HG03060 (cell line): ENCODE results near the gene OR6N2.

Experiments used
- ATAC-seq: cut with Tn5 transposase; IDR thresholded peaks from one replicate; pipeline ENCODE4 v1.9.1; 2021; ENCODE audit warnings: low read depth, moderate number of reproducible peaks; ENCODE audit not compliant: unreplicated experiment

OR6N2 gene

DNA sequence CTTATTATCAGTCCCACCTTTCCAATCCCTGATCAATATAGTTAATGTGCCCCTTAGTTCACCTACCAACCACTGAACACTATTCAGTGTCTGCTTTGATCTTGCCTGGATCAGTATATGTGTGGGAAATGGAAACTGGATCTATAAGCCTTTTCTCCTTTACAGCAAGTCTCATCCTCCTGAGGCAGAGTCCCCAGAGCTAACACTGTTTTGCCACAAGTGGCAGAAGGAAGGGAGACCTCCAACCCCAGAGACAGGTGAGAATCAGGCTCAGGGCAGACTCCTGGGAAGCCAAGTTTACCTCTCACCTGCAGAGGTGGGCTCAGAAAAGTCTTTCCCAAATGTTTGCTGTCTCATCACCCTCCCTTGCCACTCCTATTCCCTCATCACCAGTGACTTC lies at the start of gene OR6N2:
Gene OR6N2 (minus strand): TSS at position 101 of the 400 bp plus-strand sequence. CDS start 3,569 bp downstream, outside the sequence.
- no peak for ATAC-seq

GRCh38 chr1:158830074-158830677 lies 49.2 kb upstream of the OR6N2 start:
- ATAC-seq = no peak

- ATAC-seq = no peak
Observed at GRCh38 chr1:158821723-158822122, 40.7 kb upstream of the OR6N2 start.

- peak; percentile 88 for ATAC-seq
Observed at GRCh38 chr1:158819461-158820443, 38.7 kb upstream of the OR6N2 start.

DNA sequence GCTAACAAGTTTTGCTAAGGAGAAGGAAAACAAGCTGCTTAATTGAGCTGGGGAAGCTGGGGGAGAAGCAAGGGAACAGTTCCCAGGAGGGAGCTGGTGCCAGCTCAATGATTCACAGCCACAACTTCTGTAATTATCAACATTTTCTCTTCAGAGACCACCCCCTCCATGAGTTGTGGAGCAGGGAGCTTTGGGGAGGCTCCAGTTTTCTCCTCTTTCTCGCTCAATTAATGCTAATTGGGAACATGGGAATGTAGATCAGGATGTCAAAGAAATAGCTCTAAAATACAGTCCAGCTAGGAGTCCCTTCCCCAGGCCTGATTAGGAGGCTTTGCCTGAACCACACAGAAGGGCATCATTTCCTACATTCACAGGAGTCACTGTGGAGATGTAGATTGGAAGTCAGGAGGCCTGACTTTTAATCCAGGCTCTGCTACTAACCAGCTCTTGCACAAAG lies 38.0 kb upstream of the OR6N2 start:
- ATAC-seq = no peak

DNA sequence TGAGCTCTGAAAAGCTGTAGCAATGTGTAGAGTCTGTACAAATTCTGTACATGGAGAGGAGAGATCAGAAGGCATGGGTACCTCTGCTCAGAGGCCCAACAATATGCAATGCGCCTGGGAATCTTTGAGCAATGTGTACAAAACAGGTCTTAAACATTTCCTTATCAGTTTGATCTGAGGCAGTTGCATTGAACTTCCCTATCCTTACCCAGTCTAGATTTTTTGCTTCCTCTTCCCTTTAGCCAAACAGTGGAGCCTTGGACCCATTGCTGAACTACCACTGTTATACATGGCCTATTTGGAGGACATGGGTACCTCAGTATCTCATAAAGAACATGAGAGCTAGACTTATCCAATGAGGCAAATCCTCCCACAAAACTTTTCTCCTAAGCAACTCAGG lies 37.6 kb upstream of the OR6N2 start:
- ATAC-seq = no peak

DNA sequence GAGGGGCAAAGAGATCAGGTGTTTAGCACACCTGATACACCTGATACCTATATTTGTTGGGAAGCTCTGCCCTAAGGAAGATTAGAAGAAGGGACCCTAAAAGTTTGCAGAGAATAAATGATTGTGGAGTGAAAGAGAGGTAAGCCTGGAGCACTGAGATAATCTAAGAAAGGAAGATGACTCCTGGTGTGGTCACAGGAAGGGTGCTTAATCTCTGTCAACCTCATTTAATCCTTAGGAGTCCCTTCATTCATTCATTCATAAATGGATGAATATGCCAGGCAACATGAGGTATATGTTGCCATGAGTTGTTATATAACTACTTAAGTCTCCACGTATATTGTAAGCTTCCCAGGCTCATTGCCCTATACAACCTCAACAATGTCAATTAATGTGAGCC lies 34.0 kb upstream of the OR6N2 start:
- no peak for ATAC-seq

DNA sequence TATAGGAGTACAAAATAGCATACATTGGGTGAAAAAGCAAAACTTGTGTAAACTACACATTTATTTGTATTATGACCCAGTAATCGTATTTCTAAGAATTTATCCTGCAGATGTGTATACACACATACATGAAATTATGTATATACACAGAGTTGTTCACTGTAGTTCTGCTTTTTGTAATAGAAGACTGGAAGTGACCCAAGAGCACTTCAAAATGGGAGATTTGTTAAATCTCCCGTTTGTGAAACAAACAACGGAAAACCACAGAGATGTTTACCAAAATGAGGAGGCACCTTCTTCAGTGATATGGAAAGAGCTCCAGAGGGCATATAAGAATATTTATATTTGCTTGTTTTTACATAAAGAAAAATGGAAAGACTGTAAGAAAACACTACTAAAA lies 32.2 kb upstream of the OR6N2 start:
- no peak for ATAC-seq

DNA sequence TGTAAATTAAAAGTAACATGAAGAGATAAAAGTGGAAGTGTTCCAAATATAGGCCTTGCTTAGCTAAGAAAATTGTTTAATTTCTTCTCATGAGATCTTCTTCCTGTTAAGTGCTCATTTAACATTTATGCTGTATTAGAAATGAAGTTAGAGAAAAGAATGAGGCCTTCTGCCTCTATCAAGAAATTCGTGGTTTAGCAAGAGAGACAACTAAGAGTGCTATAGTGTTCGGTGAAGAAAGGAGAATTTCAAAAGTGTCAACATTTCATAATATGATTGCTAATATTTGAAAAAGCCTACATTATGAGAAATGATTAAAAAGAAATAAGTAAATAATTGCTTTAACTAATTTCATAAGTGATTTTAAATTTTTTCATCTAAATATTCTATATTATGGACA lies 31.3 kb upstream of the OR6N2 start:
- ATAC-seq = no peak

GRCh38 chr1:158810311-158810710 lies 29.3 kb upstream of the OR6N2 start:
- ATAC-seq = no peak

GRCh38 chr1:158809862-158810261 lies 28.9 kb upstream of the OR6N2 start:
- no peak for ATAC-seq

GRCh38 chr1:158809256-158809655 lies 28.3 kb upstream of the OR6N2 start:
- ATAC-seq = no peak

DNA sequence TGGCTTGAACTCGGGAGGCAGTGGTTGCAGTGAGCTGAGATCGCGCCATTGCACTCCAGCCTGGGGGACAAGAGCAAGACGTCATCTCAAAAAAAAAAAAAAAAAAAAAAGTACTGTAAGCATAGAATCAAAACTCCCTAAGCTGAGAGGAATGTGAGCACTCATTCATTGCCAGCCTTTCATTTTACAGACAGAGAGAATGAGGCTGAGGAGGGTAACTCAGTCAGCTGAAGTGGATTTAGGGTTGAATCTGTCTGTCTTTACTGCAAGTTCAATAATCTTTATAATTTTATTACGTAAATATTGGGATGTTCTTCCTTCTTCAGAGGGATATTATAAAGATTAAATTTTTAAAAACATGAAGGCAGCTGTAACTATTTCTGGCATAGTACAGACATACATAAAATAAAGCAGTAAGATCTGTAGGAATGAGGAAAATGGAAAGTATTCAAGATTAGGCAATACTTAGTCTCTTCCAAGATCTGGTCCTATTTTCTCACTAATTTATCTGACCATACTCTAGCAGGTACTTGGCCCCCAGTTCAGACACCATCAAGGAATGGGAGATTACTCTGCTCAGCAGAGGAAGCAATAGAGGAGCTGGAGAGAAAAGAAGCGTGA lies 26.0 kb upstream of the OR6N2 start:
- ATAC-seq = no peak

GRCh38 chr1:158803678-158804077 lies 22.7 kb upstream of the OR6N2 start:
- ATAC-seq = no peak

GRCh38 chr1:158801396-158801795 lies 20.4 kb upstream of the OR6N2 start:
- ATAC-seq = no peak

DNA sequence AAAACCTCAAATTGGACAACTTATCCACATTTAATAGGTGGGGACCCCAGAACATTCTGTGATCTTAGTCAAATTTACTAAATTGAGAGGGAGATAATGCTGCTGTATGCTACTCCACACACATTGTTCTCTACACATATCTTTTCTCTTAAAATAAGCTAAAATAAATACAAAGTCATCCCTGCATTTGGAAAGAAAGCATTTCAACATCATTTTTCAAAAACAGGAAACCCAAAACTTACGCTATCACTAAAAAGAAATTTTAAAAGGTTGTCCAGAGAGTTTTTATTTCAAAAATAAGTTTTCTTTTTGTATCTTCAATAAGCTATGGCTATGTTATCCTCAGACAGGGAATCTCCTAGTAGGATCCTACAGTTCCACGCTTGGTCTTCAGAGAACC lies 19.5 kb upstream of the OR6N2 start:
- ATAC-seq = no peak

- ATAC-seq = no peak
Observed at GRCh38 chr1:158799689-158800088, 18.7 kb upstream of the OR6N2 start.

DNA sequence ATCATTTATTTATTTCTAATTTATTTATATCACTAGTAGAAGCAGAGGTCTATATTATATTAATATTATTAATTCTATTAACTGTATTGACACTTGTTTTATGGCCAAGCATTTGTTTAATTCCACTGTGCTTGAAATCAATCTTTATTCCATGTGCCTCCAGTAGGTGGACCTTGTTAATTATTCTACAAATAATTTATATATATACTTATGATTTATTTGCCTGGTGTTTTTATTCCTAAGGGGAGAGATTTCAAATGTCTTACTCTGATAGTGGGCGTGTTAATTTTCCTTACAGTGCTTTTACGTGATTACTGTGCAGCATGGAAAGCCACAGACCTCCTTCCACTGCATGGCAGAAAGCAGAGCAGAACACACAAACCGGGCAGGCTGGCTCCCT lies 17.5 kb upstream of the OR6N2 start:
- no peak for ATAC-seq

- ATAC-seq = no peak
Observed at GRCh38 chr1:158794247-158794646, 13.2 kb upstream of the OR6N2 start.

DNA sequence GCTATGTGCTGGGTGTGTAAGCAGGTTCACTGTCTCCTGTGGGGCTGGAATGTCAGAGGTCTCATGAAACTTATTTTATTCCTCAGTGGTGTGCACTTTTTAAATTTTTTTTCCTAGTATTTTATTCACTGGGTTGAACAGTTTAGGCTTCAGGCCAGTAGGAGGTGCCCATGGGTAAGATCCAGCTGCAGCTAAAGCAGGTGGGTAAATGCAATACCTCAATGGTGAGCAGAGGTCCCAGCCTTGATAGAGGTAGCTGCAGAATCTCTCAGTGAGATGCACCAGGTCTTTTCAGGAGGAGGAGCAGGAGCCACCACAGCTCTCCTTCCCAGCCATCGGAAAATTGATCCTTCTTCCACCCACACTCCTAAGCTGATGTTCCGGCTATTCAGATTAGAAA lies 12.6 kb upstream of the OR6N2 start:
- ATAC-seq = no peak
